Mucosa of descending colon (tissue), 3 donors: ENCODE data around the gene OR7G1. TPM values are rescaled to one million over a fixed set of nuclear protein-coding genes. Genes with fewer than 3 reads are reported as not detected.

Experiments used
- ATAC-seq: fragments of 200-7000 bp; cut with Tn5 transposase; one replicate; pipeline ENCODE4 v1.9.1; 2020; ENCODE audit warnings: mild to moderate bottlenecking, moderate library complexity
- DNase-seq, 3 donors: peaks; one replicate each; pipeline ENCODE4 v3.0.0-alpha.2; 2020
- H3K36me3 ChIP-seq: fragments of 200-600 bp; one replicate; pipeline ENCODE4 v1.8.0; 2021; ENCODE audit warnings: low read depth, mild to moderate bottlenecking
- H3K4me1 ChIP-seq: fragments of 200-600 bp; one replicate; pipeline ENCODE4 v1.8.0; 2021; ENCODE audit warnings: low read depth, mild to moderate bottlenecking
- H3K4me3 ChIP-seq: fragments of 200-600 bp; one replicate; pipeline ENCODE4 v1.8.0; 2021; ENCODE audit warnings: mild to moderate bottlenecking
- H3K9me3 ChIP-seq: fragments of 200-600 bp; one replicate; pipeline ENCODE4 v1.8.0; 2021; ENCODE audit warnings: mild to moderate bottlenecking
- CTCF ChIP-seq: fragments of 200-600 bp; IDR thresholded peaks from one replicate; pipeline ENCODE4 v1.8.0; 2022; ENCODE audit warnings: antibody characterized with exemption, mild to moderate bottlenecking
- intact Hi-C, 2 donors: fragments of 100-400 bp; cut with DNase I in 1 of 2; cut with micrococcal nuclease in 1 of 2; formaldehyde crosslinking; loops; one replicate each; pipeline versions ENCODE4 v1.11.0 to v1.11.1; 2022; cut with DNase I, micrococcal nuclease
- total RNA-seq, 3 donors: library from RNA; stranded (reverse); fragmentation: NEBNext Ultra II Directional in 2 of 3; extraction: Animal tissue kit (Norgen Biotek cat#: 25700) in 2 of 3; gene quantifications; one replicate each; pipeline versions ENCODE4 v1.2.1 to v1.2.4, GENCODE V29; 2021 to 2023
- donor health status: DM: no; HTN: no; CAD: no; lungs with moderate emphysema.
- donor health status: DM: no; HTN: no; CAD: no.
- donor health status: DM: no; HTN: yes; CAD: no.

The OR7G1 gene
- total RNA-seq, 3 donors from 2014 or later, result not detected

GRCh38 chr19:9126900-9127405 is 11.4 kb upstream of the OR7G1 start, which contains the start of gene OR7G3:
TSS of gene OR7G3 (minus strand) at chr19:9126950. CDS start at chr19:9126950, 0 bp downstream.
- TF ChIP-seq CTCF, result no peak
- no peaks in the 10 kb centered on the region for H3K36me3 ChIP-seq
- no peak within 1 kb of the TSS for H3K4me3 ChIP-seq
- intact Hi-C loops, result no loop called here
- no peaks in the 10 kb centered on the region for H3K9me3 ChIP-seq
- no peaks in the 10 kb centered on the region for H3K4me1 ChIP-seq
- DNase-seq (no peak), ATAC-seq (no peak)

- ATAC-seq (no peak), DNase-seq (no peak)
- Histone ChIP-seq H3K36me3 (no peaks in the 10 kb centered on the region), H3K4me1 (no peaks in the 10 kb centered on the region), H3K9me3 (no peaks in the 10 kb centered on the region), H3K4me3 (no peak overlapping the region)
- no peak for TF ChIP-seq CTCF
- intact Hi-C loops, result no loop called here
Measured at GRCh38 chr19:9116547-9116946, 984 bp upstream of the OR7G1 start.

GRCh38 chr19:9109959-9110358 is 5.6 kb downstream of the OR7G1 start:
- Histone ChIP-seq H3K9me3 (no peaks in the 10 kb centered on the region), H3K4me3 (no peak overlapping the region), H3K4me1 (no peaks in the 10 kb centered on the region), H3K36me3 (no peaks in the 10 kb centered on the region)
- ATAC-seq (no peak), DNase-seq (no peak)
- intact Hi-C loops, result no loop called here
- TF ChIP-seq CTCF, result no peak

- Histone ChIP-seq H3K9me3 (no peaks in the 10 kb centered on the region), H3K4me1 (no peaks in the 10 kb centered on the region), H3K36me3 (no peaks in the 10 kb centered on the region), H3K4me3 (no peak within 1 kb of the TSS)
- no peak for ATAC-seq
- intact Hi-C loops, result no loop called here
- TF ChIP-seq CTCF, result no peak
- DNase-seq, result no peak
Measured at GRCh38 chr19:9107375-9107774, 8.2 kb downstream of the OR7G1 start, which contains the start of gene OR7G2. TSS of gene OR7G2 (minus strand) at chr19:9107475. CDS start at chr19:9103243, 4,232 bp downstream.

- ATAC-seq (no peak), DNase-seq (no peak)
- Histone ChIP-seq H3K9me3 (no peaks in the 10 kb centered on the region), H3K36me3 (no peaks in the 10 kb centered on the region), H3K4me1 (no peaks in the 10 kb centered on the region), H3K4me3 (no peak within 1 kb of the TSS)
- TF ChIP-seq CTCF, result no peak
- intact Hi-C loops, result no loop called here
Measured at GRCh38 chr19:9086761-9087160, 28.8 kb downstream of the OR7G1 start, which contains the start of gene OR1M1. TSS of gene OR1M1 (plus strand) at chr19:9087061. CDS start at chr19:9093245, 6,184 bp downstream.

- Histone ChIP-seq H3K36me3 (no peaks in the 10 kb centered on the region), H3K4me1 (no peaks in the 10 kb centered on the region), H3K9me3 (no peaks in the 10 kb centered on the region), H3K4me3 (no peak overlapping the region)
- no peak for DNase-seq
- no peak for ATAC-seq
- no peak for TF ChIP-seq CTCF
- intact Hi-C loops, result loop anchor here in 1 of 2 donors (5.0 kb wide), 1 partner anchor 421 kb away; no protein-coding TSS in a partner anchor
Measured at GRCh38 chr19:9078651-9079050, 36.9 kb downstream of the OR7G1 start.
